ENCODE measurements around the gene SMCO2. TPM values are rescaled to one million over a fixed set of nuclear protein-coding genes. Genes with fewer than 3 reads are reported as not detected.
A peak's percentile ranks its signal among the peaks of the same experiment; 100 is the strongest.

SMCO2 gene
- not detected in 2 replicates for polyA plus RNA-seq (2014; cell fraction: cytosol; rRNA removed)
- polyA plus RNA-seq (2014; cell fraction: nucleus; rRNA removed), result not detected in 2 replicates

DNA sequence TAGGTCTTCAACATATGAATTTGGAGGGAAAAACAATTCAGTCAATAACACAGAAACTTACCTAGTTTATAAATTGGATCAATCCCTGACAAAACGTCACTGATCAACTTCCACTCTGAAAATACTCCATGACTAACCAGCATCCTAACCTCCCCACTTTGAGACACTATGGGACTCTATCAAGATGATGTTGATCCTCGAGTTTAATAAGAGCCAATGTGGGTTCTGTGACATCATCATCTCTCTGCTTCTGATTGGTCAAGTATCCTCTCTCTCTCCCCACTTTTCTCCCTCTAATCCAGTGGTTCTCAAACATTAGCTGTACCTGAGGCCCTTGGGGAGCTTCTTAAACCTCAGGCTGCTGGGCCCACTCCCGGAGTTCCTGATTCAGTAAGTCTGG is at the start of gene SMCO2:
SMCO2 (plus strand) TSS at position 301 of the 400 bp plus-strand sequence. CDS start 23,896 bp downstream, outside the sequence.
- no peak for DNase-seq (ENCODE audit: low spot score)

DNA sequence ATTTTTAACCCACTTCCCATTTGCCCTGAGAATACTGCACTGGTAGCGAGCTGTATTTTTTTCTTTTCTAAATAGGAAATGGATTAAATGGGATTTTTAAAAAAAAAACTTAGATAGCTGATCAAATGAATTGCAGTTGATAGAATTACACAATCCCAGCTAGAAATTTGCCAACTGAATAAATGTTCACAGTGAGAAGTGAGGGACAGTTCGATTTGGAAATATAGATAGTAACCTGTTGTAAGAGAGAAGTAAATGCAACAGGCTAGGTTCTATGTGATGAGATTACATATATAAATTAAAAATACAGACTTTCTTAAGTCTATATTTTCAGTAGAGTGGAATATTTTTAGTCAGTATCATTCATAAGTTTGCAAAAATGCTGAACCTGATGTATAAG is 48.1 kb upstream of the SMCO2 start:
- no peak for DNase-seq (ENCODE audit: low spot score)

DNA sequence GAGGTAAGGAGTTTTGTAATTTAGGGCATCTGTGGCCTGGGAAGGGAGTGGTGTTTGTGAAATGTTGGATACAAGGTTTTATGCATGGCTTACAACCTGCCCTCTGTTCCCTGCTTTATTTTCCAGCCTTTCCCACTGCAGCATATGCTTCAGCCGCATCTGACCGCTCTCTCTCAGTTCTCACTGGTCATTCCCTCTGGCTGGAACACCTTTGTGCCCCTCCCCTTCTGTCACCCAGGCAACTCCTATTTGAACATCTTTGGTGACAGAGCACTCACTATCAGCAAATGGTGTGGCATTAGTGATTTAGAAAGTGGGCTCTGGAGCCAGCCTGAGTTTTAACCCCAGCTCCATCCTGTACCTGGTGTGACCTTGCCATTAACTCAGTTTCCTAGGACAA is 47.5 kb upstream of the SMCO2 start:
- DNase-seq (ENCODE audit: low spot score), result no peak

GRCh38 chr12:27400856-27401354 is 45.6 kb upstream of the SMCO2 start:
- DNase-seq (ENCODE audit: low spot score), result no peak

GRCh38 chr12:27412047-27412446 is 34.5 kb upstream of the SMCO2 start:
- DNase-seq (ENCODE audit: low spot score), result no peak

DNA sequence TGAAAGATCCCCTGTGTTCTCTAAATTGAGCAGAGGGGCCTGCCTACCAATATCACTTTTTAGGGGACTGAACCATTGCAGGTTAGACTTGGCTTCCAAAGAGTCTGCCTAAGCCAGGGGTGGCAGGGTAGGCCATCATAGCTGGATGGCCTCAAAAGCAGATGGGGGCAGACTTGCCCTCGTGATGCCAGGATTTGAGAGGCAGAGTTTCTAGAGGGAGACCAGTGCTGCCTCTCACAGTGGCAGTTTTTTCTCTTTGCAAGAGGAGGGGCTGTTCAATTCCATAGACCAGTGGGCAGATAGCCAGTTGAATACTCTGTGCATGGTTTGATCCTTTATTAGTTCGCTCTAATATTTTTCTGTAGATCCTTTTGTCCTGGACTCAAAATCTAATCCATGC is 23.8 kb upstream of the SMCO2 start:
- no peak for DNase-seq (ENCODE audit: low spot score)

DNA sequence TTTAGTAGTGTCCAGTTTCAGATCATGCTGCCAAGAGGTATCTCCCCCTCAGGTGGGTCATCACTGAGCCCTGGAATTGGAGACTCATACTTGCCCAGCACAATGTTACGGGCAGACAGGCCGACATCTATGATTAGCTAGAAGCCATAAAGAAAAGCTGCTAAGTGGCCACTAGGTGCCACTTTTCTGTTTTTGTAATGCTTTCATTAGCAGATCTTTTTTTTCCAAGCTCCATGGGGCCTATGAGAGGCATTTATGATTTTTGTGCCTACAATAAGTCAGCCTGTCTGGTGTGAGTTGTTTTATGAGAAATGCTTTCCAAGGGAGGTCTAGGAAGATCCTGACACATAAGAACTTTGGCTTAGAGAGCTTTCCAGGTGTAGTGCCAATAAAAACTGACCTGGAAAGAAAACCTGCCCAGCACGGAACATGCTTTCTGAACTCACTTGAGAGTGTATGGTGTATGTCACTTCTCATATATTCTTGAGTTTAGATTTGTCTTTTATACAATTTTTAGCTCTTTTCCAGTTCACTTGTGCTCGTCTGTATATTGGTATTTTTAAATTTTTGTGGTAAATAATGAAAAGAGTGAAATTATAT is 21.8 kb upstream of the SMCO2 start:
- DNase-seq (ENCODE audit: low spot score), result peak; percentile 37

DNA sequence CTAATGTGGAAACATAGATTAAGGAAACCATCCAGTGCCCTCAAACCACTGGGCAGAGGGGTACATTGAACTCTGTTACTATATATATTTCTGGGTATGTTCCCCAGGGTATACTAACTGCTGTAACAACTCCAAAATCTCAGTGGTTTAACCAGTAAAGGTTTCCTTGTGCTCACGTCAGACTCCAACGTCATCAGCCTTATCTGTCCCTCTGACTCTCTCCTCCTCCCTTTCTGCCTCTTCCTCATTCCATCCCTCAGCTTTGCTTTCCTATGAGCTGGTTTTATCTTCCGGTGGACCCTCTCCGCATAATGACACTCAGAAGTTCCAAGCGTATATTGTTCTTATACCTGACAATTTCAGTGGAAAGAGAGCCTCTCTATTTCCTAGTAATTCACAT is 21.2 kb upstream of the SMCO2 start:
- no peak for DNase-seq (ENCODE audit: low spot score)

- DNase-seq (ENCODE audit: low spot score), result no peak
These were observed 19.6 kb upstream of the SMCO2 start for GRCh38 chr12:27426743-27427487.

GRCh38 chr12:27427824-27428223 is 18.7 kb upstream of the SMCO2 start:
- DNase-seq (ENCODE audit: low spot score), result no peak

- no peak for DNase-seq (ENCODE audit: low spot score)
These were observed 18.1 kb upstream of the SMCO2 start for GRCh38 chr12:27428466-27428865.

GRCh38 chr12:27429606-27430005 is 16.9 kb upstream of the SMCO2 start:
- DNase-seq (ENCODE audit: low spot score), result no peak

- DNase-seq (ENCODE audit: low spot score), result no peak
These were observed 15.4 kb upstream of the SMCO2 start for GRCh38 chr12:27431185-27431584.

DNA sequence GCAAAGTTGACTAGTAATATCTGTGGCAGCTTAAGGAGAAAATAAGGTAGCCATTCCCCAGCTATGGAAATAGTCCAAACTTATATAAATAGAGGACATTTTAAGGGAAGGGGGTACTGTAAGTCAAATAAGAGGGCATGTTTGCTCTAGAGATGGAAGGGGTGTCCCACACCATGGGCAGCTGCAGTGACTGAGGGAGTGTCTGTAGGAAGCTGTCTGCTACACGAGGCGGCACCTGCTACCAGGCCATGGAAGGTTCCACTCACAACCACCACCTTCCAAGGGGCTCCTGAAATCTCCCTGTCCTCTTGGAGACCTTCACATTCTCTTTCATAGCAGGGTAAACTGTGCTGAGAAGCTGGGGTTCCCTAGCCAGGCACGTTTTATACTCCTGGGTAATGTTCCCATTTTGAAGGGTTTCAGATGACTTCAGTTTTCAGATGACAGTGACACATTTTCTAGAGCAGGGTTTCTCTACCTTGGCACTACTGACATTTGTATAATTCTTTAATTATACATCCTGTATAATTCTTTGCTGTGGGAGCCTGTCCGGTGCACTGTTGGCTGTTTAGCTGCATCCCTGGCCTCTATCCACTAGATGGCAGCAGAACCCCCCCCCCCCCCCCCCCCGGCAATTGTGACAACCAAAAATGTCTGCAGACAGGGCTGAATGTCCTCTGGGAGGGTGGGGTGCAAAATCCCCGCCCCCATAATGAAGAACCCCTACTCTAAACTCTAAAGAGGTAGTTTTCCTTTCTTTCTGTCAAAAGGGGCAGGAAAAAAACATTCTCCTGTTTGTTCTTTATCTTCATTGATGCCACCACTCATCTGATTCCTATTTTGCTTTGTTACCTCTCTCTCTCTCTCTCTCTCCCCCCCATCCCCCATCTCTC is 11.6 kb upstream of the SMCO2 start:
- no peak for DNase-seq (ENCODE audit: low spot score)

GRCh38 chr12:27436029-27436428 is 10.5 kb upstream of the SMCO2 start:
- DNase-seq (ENCODE audit: low spot score), result no peak

DNA sequence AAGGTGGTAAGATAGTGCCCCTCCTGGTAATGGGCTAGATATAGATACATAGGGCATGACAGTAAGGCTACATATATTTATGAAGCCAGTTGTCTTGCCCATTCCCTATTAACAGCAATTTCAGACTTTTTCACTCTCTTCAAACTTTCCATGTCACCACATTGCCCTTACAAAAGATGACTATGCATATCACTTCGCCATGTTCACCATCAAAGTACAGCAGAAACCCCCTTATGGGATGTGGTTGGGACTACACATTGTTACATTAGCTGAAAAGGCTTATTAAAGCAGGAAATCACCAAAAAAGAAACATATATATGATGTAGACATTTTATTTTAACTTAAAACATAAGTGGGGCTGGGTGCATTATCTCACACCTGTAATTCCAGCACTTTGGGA is 9.8 kb upstream of the SMCO2 start:
- no peak for DNase-seq (ENCODE audit: low spot score)

- no peak for DNase-seq (ENCODE audit: low spot score)
These were observed 8.7 kb upstream of the SMCO2 start for GRCh38 chr12:27437839-27438238.

GRCh38 chr12:27447761-27448160 is 1.2 kb downstream of the SMCO2 start:
- no peak for DNase-seq (ENCODE audit: low spot score)

DNA sequence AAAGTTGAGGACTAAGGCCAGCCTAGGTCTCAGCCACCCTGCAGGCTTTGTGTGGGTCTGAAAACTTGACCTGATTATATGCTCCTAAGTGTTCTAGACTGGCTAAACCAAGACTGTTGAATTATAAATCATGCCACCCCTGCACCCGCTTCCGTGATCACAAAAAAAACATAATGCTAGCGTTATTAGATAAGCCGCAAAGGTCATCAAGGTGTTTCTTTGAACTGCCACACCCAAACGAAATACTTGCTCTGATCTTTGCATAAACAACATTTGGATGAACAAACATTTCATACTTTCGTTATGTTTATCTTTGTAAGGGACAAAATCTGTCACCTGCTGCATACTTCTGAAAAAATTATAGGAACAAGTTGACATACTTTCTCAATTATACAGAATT is 2.5 kb downstream of the SMCO2 start:
- DNase-seq (ENCODE audit: low spot score), result no peak

- no peak for DNase-seq (ENCODE audit: low spot score)
These were observed 3.5 kb downstream of the SMCO2 start for GRCh38 chr12:27449893-27450534.

DNA sequence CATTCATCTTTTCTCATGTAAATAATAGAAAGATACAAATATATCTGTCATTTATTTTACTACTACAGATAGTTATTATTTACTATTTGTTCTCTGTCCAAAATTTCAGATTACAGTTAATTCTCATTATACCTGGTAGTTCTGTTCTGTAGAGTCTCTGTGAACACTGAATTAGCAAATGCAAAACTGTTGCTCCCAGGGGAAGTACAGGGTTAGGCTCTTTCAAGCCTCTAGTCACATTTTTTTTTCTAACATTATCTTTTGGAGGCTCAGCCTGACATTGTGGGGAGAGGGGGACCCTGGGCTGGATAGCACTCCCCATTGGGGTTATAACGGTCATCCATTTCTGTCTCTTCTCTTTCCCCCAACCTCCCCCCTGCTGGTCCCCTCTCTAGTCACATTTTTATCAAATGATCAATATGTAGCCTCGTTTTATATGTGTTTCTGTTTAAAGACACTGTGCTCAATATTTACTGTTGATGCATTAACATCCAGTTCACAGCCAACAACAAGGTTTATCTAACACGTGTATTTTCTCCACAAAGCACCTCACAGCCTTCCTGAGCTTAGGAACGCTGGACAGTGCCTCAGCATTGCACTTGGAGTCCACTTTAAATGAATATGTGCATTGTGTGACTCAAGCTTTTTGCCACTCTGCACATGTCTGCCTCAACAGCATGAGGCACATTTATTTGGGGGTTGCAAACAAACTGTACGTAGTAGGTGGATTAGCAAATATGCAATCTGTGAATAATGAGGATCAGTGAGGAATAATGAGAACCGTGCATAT is 4.7 kb downstream of the SMCO2 start:
- DNase-seq (ENCODE audit: low spot score), result no peak

Data from SK-N-DZ (cell line).